Endodermal cell (in vitro differentiated cells): ENCODE results near the gene EEF1E1. TPM values are rescaled to one million over a fixed set of nuclear protein-coding genes. Genes with fewer than 3 reads are reported as not detected.

Source experiments
- DNase-seq: peaks from one replicate; pipeline ENCODE4 v3.0.0-alpha.2; 2017
- H3K27ac ChIP-seq: 2 replicates; pipeline ENCODE4 v1.5.1; 2013; ENCODE audit warnings: mild to moderate bottlenecking, low read depth, low read length, moderate library complexity
- H3K27me3 ChIP-seq: 2 replicates; pipeline ENCODE4 v1.6.1; 2013; ENCODE audit warnings: mild to moderate bottlenecking, low read length, moderate library complexity; ENCODE audit not compliant: insufficient read depth, control insufficient read depth, poor library complexity, severe bottlenecking
- H3K36me3 ChIP-seq: 2 replicates; pipeline ENCODE4 v1.7.0; 2013; ENCODE audit warnings: mild to moderate bottlenecking, low read length, moderate library complexity; ENCODE audit not compliant: control insufficient read depth, insufficient read depth
- H3K4me1 ChIP-seq: one replicate; pipeline ENCODE4 v1.7.0; 2013; ENCODE audit warnings: low read length; ENCODE audit not compliant: control insufficient read depth, insufficient read depth
- H3K4me3 ChIP-seq: 2 replicates; pipeline ENCODE4 v1.5.1; 2013; ENCODE audit warnings: mild to moderate bottlenecking, low read length, moderate library complexity
- H3K9ac ChIP-seq: 2 replicates; pipeline ENCODE4 v1.6.1; 2013; ENCODE audit warnings: mild to moderate bottlenecking, low read length, moderate library complexity; ENCODE audit not compliant: poor library complexity, severe bottlenecking; ENCODE audit errors: extremely low read depth
- H3K9me3 ChIP-seq: 2 replicates; pipeline ENCODE4 v1.6.1; 2013; ENCODE audit warnings: mild to moderate bottlenecking, low read length, moderate library complexity; ENCODE audit not compliant: control insufficient read depth
- H3K27ac Mint-ChIP-seq: 2 replicates; pipeline ENCODE4 v1.8.0; 2020; ENCODE audit warnings: mixed read lengths
- H3K27me3 Mint-ChIP-seq: 2 replicates; pipeline ENCODE4 v1.8.0; 2021; ENCODE audit warnings: mild to moderate bottlenecking, mixed read lengths; ENCODE audit not compliant: insufficient read depth
- H3K36me3 Mint-ChIP-seq: 2 replicates; pipeline ENCODE4 v1.8.0; 2020; ENCODE audit warnings: low read depth, mixed read lengths
- H3K4me1 Mint-ChIP-seq: 2 replicates; pipeline ENCODE4 v1.8.0; 2020; ENCODE audit warnings: mixed read lengths
- H3K4me3 Mint-ChIP-seq: 2 replicates; pipeline ENCODE4 v1.8.0; 2020; ENCODE audit warnings: mild to moderate bottlenecking, moderate library complexity, mixed read lengths
- H3K9me3 Mint-ChIP-seq: 2 replicates; pipeline ENCODE4 v1.8.0; 2020; ENCODE audit warnings: mild to moderate bottlenecking, mixed read lengths
- CTCF ChIP-seq: fragments of 200-600 bp; sonication (generic); conservative IDR thresholded peaks from 2 replicates; pipeline ENCODE4 v1.5.0; 2021; ENCODE audit warnings: antibody characterized with exemption, mild to moderate bottlenecking
- WGBS, 2 experiments: methylation state at CpG; one replicate each; pipeline versions ENCODE4 v1.1.5 to v1.1.7; 2013; ENCODE audit warnings: missing lambda C conversion rate in 2 of 2, mixed read lengths in 1 of 2; ENCODE audit not compliant: insufficient coverage in 1 of 2, insufficient read length in 1 of 2; 5-methylcytosine and 5-hydroxymethylcytosine counted together
- total RNA-seq, 2 donors: library from RNA; stranded (reverse); fragmentation: NEBNext Ultra II Directional in 1 of 2; extraction: Animal tissue kit (Norgen Biotek cat#: 25700) in 1 of 2; gene quantifications; 2 replicates in 1 of 2; 3 replicates in 1 of 2; pipeline ENCODE4 v1.2.1, GENCODE V29; 2021

The EEF1E1 gene
- total RNA-seq, 2 donors from 2014 or later = 41.5 to 46.6 TPM

GRCh38 chr6:8132130-8132529, 29.8 kb upstream of the EEF1E1 start:
- DNase-seq = no peak
- Histone ChIP-seq H3K9me3 (no peaks in the 10 kb centered on the region), H3K27me3 (peaks cover 4% of the 10 kb centered on the region), H3K27ac (no peak overlapping the region), H3K4me1 (no peaks in the 10 kb centered on the region), H3K36me3 (no peaks in the 10 kb centered on the region), H3K4me3 (no peak overlapping the region), H3K9ac (no peak overlapping the region)
- TF ChIP-seq CTCF = no peak
- Mint-ChIP-seq H3K36me3 (no peaks in the 10 kb centered on the region), H3K4me1 (peaks cover 1% of the 10 kb centered on the region), H3K9me3 (no peaks in the 10 kb centered on the region), H3K27ac (no peak overlapping the region), H3K4me3 (no peak overlapping the region), H3K27me3 (peaks cover 15% of the 10 kb centered on the region)
- WGBS, 2 experiments = 86 to 88% methylated on average over 5 to 6 of the region's 6 CpGs

GRCh38 chr6:8131265-8131897, 29.0 kb upstream of the EEF1E1 start:
- WGBS, 2 experiments = 57 to 64% methylated on average over 10 to 12 of the region's 13 CpGs
- H3K27ac ChIP-seq = no peak overlapping the region
- TF ChIP-seq CTCF = peak; percentile 88
- peaks cover 4% of the 10 kb centered on the region for H3K27me3 ChIP-seq
- peaks cover 1% of the 10 kb centered on the region for H3K4me1 Mint-ChIP-seq
- no peak overlapping the region for H3K4me3 Mint-ChIP-seq
- H3K9me3 Mint-ChIP-seq = no peaks in the 10 kb centered on the region
- DNase-seq = peak; percentile 90
- no peaks in the 10 kb centered on the region for H3K4me1 ChIP-seq
- H3K9me3 ChIP-seq = no peaks in the 10 kb centered on the region
- H3K36me3 Mint-ChIP-seq = no peaks in the 10 kb centered on the region
- H3K27me3 Mint-ChIP-seq = peaks cover 15% of the 10 kb centered on the region
- no peak overlapping the region for H3K27ac Mint-ChIP-seq
- no peaks in the 10 kb centered on the region for H3K36me3 ChIP-seq
- no peak overlapping the region for H3K9ac ChIP-seq
- no peak overlapping the region for H3K4me3 ChIP-seq

- Mint-ChIP-seq H3K27ac (no peak overlapping the region), H3K36me3 (no peaks in the 10 kb centered on the region), H3K9me3 (no peaks in the 10 kb centered on the region), H3K4me1 (peaks cover 1% of the 10 kb centered on the region), H3K27me3 (peaks cover 15% of the 10 kb centered on the region), H3K4me3 (no peak overlapping the region)
- Histone ChIP-seq H3K4me3 (no peak overlapping the region), H3K36me3 (no peaks in the 10 kb centered on the region), H3K9me3 (no peaks in the 10 kb centered on the region), H3K27ac (no peak overlapping the region), H3K27me3 (peaks cover 4% of the 10 kb centered on the region), H3K9ac (no peak overlapping the region), H3K4me1 (no peaks in the 10 kb centered on the region)
- TF ChIP-seq CTCF = no peak
- 73 to 81% methylated on average over 1 to 5 of the region's 5 CpGs for WGBS, 2 experiments
- no peak for DNase-seq
Measured at GRCh38 chr6:8130399-8130798, 28.1 kb upstream of the EEF1E1 start.
